Stimulated activated CD4-positive, alpha-beta T cell treated with anti-CD3 and anti-CD28 coated beads, Interleukin-1b, Interleukin-23, amount 100 ng/mL, for 48 hours (primary cell): ENCODE data around the gene RAPGEF6.
"Not testable (repeated sequence)": the region's sequence is repeated elsewhere in the genome, so short reads cannot be mapped to it uniquely, and the experiment has no call there.

ENCODE experiments used
- DNase-seq: peaks from one replicate; pipeline ENCODE4 v3.0.0-alpha.2; 2020

RAPGEF6 gene

DNA sequence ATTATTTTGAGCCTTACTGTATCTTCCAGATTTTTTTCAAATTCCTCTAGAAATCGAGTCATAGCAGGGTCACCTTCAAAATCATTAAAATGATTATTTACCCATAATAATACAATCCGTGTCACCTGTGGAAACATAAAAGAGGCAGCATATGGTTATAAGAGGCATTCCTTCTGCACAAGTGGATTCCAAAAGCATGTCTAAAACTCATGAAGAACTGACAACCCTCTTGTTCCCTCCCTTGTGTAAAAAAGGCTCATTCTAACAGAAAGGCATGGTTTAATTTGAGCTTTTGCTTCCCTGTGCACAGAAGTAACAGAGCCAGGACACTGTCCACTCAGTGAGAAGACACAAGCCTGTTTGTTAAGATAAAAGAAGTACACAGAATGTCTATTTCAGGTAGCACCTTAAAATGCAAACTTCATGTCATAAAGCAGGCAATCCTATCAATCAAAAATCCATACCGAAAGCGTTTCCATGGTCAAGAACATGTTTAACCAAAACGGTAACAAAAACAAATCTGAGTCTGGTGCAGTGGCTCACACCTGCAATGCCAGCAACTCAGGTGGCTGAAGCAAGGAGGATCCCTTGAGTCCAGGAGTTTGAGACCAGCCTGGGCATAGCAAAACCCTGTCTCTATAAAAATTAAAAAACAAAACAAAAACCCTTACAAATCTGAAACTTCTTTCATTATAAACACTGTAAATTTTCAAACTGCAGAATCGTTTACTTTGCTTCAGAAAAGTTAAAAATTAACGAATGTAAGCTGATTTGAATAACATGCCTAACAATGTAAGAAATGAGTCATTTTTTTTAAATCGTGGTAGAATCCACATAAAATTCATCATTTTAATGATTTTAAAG is 139.3 kb downstream of the RAPGEF6 start:
- DNase-seq, result no peak

DNA sequence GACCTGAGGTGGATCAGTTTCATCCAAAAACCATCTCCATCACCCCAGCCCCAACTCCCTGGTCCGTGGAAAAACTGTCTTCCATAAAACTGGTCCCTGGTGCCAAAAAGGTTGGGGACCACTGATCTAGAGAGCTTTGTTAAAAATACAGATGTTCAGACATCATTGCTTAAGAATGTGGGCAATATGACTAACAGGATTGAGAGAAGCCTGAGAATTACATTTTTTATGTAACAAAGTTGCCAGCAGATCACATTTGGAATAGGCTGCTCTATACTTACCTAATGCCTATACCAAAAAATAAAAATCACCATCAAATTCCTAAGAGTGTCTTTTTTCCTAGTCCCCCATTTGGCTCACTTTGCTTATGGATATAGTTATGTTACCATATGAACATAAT is 143.3 kb downstream of the RAPGEF6 start:
- no peak for DNase-seq

DNA sequence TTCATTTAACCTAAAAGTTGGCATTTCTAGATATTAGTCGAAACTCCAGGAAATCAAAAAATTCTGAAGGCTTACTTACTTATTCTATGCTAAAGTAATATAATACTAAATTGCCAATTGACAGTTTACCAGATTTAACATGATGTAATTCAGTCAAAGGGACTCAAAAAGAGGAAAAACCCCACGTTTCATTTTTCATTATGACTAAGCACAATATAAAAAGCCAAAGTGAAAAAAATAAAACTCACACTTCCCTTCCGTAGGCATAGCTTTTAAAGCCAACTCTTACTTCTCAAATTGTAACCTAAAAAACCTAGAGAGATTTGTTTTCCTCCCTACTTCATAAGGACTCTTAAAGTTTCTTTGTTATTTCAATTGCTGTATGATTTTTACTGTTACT is 146.6 kb downstream of the RAPGEF6 start:
- DNase-seq, result no peak

DNA sequence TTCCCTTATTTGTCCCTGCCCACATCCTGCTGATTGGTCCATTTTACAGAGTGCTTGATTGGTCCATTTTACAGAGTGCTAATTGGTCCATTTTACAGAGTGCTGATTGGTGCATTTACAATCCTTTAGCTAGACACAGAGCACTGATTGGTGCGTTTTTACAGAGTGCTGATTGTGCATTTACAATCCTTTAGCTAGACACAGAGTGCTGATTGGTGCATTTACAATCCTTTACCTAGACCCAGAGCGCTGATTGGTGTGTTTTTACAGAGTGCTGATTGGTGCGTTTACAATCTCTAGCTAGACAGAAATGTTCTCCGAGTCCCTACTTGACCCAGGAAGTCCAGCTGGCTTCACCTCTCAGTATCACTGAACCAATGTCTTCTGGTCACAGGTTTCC is 147.7 kb downstream of the RAPGEF6 start:
- not testable (repeated sequence) for DNase-seq

DNA sequence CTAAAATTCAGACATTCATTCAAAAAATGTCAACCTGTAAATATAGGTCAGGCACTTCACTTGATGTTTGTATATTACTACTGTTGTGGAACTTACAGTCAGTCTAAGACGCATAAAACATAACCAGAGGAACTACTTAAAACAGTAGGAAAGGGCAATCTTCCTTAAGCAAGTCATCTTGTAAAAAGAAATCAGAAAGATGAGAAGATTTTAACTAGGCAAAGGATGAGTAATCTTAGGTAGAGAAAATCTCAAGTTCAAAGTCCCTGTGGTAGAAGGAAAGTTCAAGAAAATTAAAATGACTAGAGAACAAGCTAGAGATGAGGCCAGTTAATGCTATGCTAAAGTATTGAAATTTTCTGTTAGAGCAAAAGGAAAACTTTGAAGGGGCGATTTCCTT is 152.4 kb downstream of the RAPGEF6 start:
- no peak for DNase-seq

DNA sequence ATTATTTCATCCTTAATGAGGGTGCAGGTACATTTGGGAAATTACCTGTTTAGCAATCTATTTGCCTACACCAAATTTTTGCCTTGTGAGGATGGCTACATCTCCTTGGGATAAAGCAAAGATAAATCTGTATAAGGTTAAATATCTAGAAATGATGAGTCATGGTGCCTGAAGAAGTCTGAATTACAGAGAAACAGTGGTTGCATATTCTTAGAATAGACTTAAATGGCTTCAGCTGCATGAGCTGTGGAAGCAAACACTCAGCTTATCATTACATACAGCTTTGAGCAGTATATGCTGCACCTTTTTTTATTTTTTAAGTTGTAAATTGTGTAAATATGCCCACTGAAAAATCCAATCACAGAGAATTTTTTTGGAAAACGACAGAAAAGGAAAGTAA is 153.5 kb downstream of the RAPGEF6 start:
- no peak for DNase-seq

DNA sequence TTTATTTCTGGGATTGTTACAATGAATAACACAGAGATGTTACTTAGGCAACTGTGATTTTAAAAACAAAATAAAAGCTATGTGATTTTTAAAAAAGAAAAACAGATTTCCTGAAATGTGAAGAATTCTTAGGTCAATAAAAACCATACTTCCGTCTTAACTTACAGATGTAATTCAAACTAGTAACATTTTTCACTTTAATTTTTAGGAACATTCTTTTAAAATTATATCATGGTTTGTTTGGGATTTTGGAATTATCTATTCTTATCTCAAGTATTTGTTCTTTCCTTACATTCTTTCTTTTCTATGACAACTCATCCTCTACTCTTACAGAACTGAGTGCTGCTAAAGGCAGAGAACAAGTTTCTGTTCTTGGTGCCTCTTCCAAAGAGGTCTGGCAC is 159.5 kb downstream of the RAPGEF6 start:
- no peak for DNase-seq

DNA sequence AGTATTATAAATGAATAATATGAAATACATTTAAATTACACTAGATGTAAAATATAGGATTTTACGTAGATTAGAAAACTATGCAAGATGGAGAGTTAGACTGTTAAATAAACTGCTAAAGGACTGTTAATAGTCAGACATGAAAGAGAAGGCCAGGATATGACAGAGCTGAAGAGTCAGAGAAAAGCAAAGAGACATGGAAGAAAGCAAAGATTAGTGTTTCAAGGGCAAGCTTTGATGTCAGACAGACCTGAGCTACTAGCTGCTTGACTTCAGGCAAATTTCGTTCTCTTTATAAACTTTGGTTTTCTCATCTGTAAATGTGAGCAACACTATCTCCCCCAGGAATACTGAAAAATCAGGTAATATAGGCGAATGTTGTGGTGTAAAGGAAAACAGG is 161.3 kb downstream of the RAPGEF6 start:
- no peak for DNase-seq

DNA sequence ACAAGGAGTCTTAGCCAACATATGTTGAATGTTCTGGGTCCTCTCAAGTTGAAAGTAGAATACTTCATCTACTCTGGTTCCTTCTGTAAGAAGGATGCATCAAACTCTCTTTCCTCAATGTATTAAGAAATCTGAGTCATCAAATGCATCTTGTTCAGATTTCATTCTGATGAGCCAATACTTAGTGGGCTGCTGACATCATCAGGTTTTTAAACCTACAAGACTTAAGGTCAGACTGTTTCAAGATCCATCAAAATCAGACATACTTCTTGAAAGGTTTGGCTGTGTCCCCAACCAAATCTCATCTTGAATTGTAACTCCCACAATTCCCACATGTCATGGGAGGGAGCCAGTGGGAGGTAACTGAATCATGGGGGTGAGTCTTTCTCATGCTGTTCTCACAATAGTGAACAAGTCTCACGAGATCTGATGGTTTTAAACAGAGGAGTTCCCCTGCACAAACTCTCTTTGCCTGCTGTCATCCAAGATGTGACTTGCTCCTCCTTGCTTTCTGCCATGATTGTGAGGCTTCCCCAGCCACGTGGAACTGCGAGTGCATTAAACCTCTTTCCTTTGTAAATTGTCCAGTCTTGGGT is 168.8 kb downstream of the RAPGEF6 start:
- peak; percentile 14 for DNase-seq

DNA sequence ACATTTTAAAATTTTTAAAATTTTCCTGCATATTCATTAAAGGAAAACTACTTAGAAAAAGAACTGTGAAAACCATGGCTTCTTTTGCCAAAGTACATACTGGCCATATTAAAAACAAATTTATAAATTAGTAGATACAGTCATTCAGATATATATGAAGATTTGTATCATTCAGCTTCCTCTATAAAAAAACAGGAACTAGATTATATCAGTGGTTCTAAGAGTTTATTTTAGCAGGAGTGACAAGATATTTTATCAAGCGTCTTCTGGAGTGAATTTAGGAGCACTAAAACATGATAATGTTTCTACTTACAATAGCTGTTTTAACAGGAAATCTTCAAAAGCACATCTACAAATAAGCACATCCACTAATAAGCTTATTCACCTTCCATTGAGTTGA is 171.4 kb downstream of the RAPGEF6 start:
- DNase-seq, result no peak

DNA sequence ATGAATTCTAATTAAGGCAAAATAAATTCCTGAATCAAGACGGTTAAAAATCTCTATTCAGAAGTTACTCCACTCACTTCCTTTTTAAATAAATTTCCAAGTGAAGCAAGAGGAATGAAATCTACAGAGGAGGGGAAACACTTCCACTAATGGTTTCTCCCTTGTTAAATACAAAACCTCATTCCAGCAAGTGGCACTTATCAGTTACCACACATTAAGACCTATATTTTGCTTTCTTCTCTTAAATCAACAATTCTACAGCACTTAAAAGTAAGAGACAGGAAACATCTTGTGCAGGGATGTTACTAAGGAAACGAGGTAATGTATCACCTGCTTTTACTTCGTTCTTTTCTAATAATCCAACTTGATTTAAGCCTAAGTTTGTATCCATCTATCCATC is 172.6 kb downstream of the RAPGEF6 start:
- no peak for DNase-seq

DNA sequence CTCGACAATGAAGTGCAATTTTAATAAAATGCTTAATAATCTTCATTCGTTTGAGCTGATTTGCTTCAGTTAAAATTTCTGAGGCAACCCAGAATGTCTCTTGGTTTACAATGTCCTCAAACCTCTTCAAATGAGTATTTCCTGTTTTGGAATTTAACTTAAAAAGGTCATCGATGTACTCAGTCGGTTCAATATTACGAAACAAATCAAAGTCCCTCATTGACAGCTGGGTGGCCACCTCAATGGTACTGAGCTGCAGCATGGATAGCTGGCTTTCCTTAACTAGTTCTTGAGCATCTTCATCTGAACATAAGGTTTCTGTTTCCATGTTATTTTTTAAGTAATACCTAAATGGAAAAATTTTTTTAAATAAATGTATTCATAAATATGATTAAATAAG is 173.3 kb downstream of the RAPGEF6 start:
- DNase-seq, result no peak

DNA sequence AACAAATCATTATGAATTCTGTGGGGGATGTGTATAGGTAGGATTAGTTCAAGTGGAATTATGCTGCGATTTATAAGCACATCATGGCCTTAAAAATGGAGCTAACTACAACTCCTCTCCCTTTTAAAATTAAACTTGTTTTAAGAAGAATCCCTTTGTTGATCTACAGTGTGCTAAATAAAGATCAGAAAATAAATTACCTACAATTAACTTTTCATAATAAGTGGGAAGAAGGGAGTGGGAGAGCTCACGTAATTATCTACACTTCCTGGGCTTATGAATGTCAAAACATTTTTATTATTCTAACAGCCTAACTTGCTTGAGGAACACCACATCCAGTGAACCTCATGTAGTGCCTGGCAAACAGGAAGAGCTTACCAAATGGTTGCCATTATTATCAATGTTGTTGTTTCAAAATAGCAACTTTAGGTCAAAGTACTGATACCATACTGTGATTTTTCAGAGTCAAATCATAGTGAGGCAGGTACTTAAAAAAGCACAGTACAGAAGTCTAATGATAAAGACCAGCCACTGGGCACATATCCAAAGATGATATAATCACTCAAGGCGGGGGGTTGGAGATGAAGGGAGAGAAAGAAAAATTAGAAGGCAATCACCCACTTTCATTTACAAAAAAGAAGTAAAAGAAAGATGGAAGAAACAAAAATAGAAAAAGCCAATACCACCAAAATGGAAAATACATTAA is 174.0 kb downstream of the RAPGEF6 start:
- no peak for DNase-seq

DNA sequence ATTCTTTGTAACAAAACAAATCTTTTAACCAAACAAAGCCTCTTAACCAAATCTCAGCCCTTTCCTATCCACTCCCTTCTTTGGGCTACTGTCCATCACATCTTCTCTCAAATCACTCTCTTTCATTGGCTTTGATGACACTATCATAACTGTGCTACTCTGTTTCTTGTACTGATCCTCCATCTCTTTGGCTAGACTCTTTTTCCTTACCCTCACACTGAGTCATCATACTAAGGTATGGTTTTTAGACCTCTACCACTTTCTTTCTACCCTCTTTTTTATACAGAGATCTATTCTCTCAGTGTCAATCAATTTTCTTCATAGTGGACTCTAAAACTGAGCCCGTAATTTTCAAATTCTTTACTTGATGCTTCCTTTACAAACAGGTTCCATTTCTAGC is 174.9 kb downstream of the RAPGEF6 start:
- DNase-seq, result no peak

DNA sequence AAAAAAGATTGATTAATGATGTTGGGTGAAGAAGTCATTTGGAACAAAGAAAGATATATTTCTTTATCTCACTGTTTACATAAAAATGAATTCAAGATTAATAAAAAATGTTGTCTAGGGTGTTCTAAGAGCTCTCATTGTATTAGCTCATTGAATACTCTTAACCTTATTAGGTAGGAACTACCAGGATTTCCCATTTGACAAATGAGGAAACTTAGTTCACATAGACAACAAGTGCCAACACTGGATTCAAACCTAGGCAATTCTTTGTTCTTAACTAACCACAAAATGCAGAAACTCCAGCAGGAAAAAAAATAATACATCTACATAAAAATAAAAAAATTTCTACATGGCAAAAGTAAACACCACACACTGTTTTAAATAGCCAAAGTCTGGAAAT is 175.8 kb downstream of the RAPGEF6 start:
- DNase-seq, result no peak

DNA sequence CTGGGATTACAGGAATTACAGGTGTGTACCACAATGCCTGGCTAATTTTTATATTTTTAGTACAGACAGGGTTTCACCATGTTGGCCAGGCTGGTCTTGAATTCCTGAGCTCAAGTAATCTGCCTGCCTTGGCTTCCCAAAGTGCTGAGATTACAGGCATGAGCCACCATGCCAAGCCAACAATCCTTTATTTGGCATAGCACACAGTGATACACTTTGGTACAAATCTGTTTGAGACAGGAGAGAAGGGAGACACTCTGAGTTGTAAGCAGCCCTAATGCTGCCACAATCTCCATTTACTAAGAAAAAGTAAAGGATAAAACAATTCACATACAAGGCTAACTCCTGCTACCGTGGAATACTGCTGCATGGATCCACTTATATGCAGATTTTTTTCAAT is 177.8 kb downstream of the RAPGEF6 start:
- DNase-seq, result no peak

DNA sequence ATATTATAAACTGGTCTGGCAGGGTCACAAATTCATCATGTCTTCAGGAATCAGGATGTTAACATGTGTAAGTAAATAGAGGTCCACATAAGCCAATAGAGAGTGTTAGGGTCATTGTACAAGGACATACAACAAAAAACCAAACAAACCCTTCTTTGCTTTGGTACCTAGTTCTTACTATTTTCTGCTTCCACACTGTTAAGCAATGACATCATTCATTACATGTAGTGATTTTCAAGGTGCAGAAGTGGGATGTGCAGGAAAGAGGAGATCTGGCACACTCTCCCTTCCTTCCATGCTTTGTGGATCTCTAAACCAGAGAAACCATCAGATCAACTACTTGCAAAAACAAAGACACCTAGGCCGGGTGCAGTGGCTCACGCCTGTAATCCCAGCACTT is 184.1 kb downstream of the RAPGEF6 start:
- DNase-seq, result no peak

DNA sequence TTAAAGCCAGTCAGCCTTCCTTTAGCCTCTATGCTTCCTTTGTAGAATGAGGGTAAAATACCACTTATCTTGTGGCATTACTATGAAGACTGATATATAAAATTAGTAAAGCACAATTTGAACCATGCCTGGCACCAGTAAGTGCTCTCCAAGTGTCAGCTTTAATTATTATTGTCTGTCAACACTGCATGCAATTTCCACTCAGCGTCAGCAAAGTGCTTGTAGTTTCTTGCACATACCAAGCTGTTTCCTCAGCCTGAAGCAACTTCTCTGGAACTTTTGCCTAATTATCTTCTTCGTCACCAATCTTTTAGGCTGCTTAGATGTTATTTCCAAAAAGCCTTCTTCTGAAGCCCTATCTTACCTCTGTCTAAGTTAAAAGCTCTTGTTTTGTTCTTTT is 193.8 kb downstream of the RAPGEF6 start:
- no peak for DNase-seq

DNA sequence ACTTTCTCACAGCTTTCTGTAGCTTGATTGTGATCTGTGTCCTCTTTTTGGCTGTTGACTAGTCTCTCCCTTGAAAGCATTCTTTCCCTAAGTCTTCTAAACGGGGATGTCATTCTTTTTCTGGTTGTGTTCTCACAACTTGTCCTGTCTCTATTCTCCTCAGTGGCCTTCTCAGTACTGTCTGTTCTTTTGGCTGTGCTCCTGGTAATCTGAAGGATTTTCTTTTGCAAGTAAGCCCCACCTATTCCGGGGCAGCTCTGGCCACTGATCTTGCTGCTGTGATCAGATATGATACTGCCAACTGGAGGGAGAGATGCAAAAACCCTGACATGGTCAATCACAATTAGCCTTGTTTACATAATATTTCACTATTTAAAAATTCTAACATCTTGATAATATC is 198.9 kb downstream of the RAPGEF6 start:
- no peak for DNase-seq

DNA sequence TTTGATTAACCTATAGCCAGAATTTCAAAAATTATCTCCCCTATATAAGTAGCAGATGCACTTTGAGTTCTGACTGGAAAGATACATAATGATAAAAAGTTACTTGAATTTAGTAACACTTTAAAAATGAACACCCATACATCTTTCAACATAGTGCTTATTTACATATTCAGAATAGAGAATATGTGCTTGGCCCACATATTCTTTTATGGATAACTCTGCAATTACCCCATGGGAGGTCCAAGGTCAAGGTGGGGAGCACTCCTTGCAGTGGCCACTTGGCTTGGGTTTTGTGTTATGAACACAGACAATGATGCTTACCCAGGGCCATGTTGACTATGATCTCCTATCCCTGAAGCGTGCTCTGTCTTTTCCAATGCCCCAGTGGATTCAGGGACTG is 201.9 kb downstream of the RAPGEF6 start:
- no peak for DNase-seq

DNA sequence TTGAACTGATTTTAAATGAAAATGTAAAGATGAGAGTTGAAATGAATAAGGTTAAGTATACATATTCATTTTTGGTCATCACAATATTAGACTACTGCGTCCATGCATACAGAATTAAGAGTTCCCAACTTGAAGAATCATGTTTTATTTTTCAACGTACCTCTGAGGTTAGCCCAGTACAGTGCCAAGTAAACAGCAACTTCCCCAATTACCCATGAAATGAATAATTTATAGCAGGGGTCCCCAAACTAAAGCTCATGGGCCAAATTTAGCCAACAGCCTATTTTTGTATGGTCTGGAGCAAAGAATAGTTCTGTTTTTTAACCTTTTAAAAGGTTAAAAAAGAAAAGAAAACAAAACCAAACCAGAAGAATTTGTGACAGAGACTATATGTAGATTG is 203.2 kb downstream of the RAPGEF6 start:
- DNase-seq, result no peak

DNA sequence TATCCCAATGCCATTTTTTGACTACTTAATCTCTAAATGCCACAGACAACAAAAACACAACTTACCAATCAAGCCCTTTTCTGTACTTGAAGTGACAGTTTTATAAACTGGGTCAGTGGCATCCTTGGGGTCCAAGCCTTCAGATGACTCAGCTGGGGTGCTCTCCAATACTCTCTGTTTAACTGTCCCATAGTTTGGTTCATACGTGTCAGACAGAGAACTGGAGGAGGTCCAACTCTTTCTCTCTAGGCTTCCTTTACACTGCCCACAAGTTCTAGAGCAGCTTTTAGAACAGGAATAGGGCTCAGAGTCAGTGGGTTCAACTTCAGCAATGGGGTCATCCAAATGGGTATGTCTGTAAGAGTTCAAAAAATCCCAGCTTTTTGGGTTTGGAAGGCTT is 204.2 kb downstream of the RAPGEF6 start:
- no peak for DNase-seq

DNA sequence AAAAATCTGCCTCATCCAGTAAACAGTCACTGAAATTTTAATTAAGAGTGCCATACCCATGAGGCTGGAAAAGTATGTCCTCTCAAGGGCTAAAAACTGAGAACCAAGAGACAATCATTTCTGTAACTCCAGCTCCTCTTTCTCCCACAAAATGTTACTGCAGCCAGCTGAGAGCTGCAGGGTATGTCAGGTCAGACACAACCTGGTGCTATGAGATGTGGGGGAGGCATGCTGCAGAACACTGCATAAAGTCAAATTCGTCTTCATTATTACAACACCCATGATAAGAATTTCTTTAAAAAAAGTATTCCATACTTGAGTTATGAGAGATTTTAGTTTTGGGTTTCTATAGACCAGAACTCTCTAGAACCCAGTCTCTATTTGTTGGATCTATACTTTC is 209.0 kb downstream of the RAPGEF6 start:
- DNase-seq, result no peak

DNA sequence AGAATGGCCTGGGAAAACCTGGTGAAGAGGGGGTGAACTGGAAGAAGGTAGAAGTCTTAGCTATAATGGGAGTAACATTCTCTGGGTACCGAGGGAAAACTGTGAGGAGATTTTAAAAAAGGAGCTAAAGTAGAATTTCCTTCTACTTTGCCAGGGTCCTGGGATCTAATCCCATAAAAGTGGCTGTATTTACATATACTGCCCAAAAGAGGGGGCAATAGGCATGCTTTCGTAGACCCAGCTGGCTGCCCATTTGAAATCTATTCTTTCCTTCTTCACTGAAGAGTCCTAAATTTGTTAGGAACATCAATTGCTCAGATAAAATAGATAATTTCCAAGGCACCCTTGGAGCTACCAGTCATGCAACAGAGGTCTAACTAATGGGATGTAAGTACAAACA is 212.0 kb downstream of the RAPGEF6 start:
- no peak for DNase-seq
